Measurements from ENCODE around the gene CDH6.

Gene CDH6

DNA sequence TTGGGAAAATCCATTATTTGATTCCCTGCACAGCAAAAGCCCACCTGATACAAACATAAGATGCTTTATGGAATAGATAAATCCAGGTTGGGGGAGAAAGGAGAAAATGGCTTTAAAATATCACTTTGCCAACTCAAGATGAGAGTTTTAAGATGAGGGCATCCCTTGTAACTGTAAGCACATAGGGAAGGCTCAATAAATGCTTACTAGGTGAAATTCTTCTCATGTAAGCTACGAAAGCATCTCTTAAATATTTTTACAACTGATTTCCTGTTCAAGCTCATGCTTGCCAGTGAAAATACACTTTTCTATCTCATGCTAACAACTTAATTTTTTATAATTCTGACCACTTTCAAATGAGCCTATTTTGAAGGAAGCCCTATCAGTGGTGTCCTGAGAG lies 11.5 kb downstream of the CDH6 start:
- DNase-seq: no peak

DNA sequence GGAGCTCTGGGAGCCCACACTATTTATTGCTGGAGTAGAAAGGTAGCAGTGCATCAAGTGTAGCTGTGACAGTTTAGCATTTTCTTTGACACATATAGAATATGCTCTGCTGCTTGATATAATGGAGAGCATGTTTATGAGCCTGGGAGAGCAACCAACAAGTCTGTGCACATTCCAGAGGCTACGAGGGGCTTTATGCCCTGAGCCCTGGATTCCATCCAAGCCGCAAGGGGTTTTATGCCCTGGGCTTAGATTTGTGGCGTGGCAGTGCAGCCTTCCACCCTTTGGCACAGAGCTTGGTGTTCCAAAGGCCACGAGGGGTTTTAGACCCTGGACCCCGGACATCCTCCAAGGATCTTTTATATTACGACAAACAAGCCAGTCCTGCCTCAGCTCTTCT lies 14.6 kb downstream of the CDH6 start:
- DNase-seq: no peak

DNA sequence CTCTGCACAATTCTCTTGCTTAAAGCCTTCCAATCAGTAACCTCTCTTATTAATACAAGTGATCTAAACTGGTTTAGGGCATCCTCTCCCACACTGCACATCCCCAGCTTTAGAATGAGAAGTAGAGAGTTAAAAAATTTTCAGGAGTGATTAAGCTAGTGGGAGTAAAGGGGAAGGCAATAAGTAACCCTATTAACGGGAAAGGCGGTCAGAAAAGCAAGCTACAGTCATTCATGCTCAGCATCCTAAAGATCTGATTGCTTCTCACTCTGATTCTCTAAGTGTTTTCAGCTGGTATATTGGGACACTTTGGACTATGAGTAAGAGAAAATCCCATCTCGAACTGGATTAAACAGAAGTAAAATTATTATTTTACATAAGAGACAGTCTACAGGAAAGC lies 15.8 kb downstream of the CDH6 start:
- DNase-seq: no peak

DNA sequence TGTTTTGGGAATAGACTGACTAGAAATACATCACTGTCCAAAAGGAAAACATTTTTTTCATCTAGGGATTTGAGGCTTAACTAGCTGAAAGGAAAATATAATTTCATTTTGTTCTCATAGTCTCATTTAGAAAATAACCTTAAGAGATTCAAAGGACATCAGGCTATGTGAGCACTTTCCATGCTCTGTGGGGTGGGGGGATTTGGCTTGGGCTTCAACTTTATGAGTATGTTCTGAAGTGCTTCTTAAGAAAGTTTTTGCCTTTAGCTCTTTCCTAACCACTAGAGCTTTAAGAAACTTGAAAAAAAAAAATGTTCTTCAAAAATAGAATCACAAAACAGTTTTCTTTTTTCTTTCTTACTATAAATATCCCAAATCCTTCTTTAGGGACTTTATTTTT lies 17.6 kb downstream of the CDH6 start:
- no peak for DNase-seq

DNA sequence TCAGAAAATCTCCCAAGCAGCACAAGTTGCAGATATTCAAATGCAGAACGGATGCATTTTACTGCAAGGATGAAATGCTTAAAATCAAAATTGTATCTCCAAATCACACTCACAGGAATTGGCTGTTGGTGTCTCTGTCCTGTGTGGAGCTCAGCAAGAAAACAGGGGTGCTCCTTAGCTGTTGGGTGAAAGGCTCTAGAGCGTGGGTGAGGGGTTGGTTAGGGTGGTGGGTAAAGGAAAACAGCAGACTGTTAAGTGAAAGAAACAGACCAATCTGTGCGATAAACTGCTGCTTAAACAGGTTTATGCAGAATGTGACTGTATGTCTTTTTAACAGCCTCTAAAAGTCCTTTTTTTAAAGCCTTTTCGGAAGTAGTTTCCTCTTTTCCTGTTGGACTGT lies 19.8 kb downstream of the CDH6 start:
- DNase-seq: no peak

DNA sequence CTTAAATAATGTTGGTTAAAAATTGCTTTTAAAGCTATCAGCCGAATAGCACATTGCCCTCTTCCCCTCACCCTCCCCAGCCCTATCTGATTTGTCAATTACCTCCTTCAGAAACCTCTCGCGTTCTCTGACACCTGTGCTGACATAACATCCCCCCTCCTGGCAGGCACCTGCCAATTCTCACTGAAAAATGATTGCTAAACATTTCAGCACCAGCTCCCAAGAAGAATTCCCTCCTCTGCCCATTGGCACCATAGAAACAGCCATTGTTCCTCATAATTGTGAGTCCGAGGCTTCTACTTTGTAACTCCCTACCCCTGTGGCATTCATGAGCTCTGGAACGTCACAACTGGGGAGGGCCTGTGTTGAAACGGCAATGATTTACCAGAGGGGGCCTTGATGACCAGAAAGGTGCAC lies 20.2 kb downstream of the CDH6 start:
- no peak for DNase-seq

DNA sequence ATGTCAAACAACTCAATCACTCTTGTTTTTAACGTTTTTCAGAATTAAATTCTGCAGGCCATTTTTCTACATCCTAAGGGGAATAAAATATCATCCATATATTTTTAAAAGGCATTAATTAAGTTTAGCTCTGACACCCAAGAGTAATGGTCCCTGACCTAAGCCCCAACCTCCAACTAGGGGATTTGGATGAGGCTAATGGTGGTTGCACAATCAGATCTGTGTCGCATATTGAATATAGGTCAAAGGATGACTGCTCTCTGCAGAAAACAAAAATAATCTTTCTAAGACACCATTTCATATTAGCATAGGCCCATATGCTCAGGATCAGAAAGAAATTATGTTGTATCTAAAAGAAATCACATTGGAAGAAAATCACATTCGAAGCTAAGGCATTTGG lies 20.7 kb downstream of the CDH6 start:
- DNase-seq: no peak

DNA sequence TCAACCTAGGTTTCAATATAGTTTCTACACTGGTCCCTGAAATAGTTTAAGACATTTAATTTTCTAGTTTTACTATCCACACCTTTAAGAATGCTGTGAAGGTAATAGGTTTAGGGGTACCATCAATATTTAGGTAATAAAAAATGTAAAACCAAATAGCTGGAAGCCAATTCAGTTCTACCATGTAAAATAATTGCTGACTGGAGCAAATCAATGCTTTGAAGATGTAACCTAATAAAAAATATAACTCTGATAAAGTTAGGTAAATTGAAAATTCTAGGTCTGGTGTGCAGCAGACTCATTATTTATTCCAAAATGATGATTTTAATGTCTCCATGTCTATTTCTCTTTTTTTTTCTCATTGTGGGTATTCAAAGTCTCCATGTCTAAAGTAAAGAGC lies 21.8 kb downstream of the CDH6 start:
- DNase-seq: no peak

DNA sequence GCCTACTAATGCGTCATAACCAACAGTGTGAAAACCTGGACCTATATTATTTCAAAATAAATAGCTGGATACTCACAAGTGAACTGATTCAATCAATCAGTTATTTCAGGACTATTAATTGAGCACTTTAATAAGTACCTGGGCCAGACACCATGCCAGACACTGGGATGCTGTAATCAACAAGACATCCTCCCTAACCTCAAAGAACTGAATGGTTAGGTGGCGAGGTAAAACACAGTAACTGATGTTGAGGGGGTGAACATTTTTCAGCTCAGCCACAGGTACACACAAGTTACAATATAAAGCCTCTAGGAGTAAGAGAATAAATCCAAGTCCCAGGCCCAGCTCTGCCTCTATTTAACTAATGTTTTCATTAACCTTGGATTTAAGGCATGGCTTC lies 24.0 kb downstream of the CDH6 start:
- no peak for DNase-seq

DNA sequence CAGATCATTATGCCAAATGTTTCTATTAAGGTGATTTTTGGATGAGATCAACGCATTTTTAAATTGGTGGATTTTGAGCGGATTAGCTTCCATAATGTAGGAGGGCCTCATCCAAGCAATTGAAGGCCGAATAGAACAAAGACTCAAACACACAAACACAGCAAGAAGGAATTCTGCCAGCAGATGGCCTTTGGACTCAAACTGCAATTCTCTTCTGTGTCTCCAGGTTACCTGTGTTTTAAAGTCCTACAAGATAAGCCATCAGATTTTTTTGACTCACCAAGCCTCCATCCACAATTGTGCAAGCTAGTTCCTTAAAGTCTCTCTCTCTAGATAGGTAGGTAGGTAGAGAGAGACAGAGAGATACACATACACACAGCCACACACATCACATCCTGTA lies 25.5 kb downstream of the CDH6 start:
- no peak for DNase-seq

DNA sequence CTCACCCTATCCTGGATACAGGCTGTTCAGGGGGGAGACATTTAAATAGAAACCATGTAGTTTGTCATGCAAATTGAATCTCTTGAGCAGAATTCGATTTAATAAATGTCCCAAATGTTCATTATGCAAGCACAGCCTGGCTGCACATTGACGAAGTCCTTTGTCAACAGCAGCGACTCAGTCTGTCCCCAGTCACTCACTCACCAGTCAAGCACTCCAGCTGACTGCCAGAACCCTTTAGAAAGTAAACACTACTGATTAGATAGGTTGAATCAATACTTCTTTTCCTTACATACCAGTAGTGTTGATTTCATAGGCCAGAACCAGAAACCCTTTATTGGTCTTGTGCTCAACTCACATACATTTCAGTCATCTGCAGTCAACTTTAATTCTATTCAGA lies 27.5 kb downstream of the CDH6 start:
- no peak for DNase-seq

DNA sequence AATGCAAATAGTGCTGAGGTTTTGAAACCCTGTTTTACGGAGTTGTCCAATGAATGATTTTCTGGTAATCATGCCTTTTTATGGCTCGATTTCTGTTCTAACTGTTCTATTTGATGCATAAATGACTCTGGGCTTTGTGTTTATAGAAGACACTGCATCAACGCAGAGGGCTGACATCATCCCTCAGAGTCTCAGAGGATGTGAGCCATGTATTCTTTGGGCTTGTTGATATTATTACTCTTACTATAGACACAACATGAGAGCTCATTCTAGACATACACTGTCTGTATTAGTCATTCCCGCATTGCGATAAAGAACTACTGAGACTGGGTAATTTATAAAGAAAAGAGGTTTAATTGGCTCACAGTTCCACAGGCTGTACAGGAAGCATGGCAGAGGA lies 31.6 kb downstream of the CDH6 start:
- DNase-seq: no peak

DNA sequence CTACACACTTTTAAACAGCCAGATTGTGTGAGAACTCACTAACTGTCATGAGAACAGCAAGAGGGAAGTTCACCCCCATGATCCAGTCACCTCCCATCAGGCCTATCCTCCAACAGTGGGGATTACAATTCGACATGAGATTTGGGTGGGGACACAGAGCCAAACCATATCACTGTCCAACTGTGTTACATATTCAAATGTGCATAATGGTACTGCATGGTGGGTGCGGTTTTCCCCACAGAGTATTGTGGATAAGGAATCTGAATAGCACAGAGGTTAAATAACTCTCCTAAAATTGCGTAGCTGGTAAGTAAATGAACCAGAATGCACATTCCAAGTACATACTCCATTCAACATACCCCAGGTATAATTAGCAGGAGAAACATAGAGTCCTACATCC lies 32.1 kb downstream of the CDH6 start:
- DNase-seq: no peak

DNA sequence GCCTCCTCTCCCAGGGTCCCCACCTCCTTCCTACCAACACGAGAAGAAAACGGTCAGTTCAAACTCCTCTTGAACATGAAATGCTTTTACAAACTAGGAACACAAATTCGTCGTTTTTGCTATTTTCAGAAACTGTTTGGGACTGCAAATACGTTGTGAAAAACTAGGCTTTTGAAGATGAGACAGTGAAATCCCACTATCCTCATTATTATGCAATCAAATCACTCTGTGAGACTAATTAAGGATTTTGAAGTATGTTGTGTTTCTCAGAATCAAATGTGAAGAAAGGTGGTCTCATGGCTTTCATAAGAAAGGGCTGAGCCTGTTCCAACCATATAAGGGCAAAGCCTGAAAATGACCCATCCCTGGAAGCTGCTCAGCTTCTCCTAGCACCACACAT lies 33.2 kb downstream of the CDH6 start:
- DNase-seq: no peak

DNA sequence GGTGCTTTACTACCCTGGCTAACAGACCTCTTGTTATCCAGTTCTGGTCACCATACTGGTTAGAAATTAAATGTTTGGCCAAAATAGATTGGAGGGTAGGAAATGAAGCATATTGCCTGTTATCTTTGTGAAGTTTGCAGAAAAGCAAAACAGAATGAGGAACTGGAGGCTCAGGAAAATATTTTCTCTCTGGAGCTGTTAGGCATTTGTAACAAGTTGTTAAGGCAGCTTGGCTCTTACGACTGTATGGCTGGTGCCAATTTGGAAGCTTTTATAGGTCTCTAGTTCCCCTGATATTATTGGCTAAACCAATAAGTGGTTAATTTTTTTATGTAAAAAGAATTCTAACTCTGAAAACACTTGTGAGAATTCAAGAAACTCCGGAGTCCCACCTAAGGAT lies 35.8 kb downstream of the CDH6 start:
- DNase-seq: no peak

DNA sequence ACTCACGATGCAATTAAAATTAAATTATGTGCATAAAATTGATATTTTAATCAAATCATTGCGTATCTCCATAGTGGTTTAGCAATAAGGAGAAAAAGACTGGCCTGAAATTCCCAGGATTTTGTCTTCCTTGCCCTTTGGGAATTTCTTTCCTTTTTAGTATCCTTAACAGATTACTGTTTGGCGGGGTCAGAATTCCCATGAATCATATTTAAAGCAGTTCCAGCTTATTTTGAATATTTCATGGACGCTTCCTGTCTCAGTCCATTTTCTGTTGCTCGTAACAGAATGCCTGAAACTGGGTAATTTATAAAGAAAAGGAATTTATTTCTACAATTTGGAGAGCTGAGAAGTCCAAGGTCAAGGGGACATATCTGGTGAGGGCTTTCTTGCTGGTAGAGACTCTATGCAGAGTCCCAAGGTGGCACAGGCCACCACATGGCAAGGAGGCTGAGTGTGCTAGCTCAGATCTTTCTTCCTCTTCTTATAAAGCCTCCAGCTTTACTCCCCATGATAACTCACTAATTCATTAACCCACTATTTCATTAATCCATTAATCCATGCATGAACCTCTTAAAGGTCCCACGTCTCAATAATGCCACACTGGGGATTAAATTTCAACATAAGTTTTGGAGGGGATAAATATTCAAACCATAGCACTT lies 37.8 kb downstream of the CDH6 start:
- no peak for DNase-seq

DNA sequence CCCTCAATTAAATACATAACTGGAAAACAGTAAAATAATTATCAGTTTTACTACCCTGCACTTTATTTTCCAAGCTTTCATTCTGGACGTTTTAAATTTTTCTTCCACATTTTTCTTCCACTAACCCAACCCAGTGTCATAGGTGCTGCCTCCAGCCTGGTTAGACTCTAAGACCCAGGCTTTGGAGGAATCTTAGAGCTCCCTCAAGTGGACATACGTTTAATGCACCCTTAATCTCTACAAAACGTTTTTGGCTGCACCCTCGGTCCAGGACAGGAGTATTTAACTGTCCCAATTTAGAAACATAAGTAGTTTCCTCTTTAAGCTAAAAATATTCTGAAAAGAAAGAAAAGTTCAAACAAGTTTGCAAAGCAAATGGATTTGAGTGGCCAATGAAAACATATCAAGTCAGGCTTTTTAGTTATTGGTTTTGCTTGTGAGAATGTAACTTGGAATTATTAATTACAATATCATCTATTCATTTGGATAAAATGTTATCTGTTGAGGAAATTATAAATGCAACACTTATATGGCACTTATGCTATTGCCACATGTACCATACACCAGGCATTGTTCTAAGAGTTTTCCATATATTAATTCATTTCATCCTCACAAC lies 38.9 kb downstream of the CDH6 start:
- DNase-seq: no peak

DNA sequence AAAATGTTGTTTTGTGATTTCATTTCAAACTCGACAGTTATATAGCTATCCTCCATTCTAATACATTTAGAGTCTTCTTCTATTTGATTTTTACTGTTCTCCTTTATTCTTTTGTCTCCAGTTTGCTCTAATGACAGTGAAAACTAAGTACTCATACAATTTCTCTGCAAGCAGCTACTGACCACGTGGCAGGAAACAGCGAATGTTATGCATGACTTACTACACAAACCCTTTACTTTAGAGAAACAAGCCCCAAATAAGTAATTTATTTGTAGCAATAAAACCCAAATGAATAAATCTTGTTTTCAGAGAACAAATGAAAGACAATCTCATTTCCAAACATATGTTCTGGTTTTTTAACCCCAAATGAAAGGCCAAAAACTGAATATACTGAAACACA lies 41.9 kb downstream of the CDH6 start:
- DNase-seq: no peak

DNA sequence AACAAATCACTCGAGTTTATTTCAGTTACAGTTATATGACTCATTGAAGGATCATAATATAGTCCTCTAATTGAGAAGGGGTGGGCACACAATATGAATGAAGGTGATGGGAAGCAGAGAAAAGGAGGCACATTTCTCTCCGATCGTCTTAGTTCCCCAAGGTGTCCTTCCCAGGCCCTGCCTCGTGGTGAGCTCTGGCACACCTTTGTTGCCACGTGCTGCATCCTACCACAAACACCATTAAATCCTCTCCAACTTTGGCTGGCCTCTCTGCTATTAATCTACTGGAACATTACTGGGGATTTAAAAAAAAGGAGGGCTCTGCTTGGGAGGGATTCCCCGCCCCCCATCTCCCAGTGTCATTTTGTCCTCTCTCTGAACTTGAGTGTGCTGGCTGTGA lies 42.9 kb downstream of the CDH6 start:
- DNase-seq: no peak

DNA sequence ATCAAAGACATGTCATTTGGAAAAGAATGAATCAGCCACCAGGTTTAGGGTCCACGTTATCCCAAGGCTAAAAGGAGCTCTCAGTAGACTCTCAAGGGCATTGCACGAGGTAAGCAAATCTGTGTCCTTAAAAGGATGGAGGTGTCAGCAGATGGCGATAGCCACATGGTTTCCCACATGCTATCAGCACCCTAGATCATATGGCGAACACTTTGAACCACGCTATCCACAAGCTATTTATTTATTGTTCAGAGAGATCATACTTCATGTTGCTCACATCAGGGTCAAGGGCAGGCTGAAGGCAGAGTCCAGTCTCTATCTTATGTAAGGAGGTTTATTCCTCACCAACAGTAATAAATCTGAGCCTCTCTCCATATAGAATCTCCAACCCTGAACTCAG lies 43.7 kb downstream of the CDH6 start:
- no peak for DNase-seq

DNA sequence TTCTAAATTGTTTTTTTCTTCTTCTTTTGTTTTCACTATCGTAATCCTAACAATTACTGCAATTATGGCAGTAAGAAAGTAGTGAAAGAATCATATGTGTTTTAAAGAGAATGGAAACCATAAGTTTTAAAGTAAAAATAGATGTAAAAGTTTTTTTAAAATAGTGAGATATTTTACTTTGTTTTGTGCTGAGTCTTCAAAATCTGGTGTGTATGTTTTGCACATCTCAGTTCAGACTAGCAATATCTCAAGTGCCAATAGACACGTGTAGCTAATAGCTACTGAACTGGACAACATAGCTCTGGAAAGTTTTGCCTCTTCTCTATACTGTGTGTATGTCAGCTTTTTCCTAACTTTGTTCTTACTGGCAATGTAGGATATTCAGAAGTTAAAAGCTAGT lies 45.0 kb downstream of the CDH6 start:
- DNase-seq: no peak

DNA sequence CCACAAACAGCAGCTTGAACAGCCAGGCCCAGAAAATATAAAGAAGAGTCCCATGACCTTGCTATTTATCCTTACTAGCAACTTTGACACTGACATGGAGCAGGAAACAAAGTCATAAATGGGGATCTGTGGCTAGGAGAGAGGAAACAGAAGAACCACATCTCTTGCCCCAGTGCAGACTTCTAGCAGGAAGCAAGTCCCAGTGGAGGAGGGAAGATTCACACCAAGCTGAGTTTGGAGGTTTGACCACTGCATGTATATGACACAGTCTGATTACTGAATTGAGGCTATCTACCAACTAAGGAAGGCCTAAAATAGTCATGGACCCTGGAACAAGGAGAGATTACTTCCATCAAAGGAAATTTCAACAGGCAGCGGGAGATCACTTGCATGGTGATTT lies 51.4 kb downstream of the CDH6 start:
- DNase-seq: no peak

DNA sequence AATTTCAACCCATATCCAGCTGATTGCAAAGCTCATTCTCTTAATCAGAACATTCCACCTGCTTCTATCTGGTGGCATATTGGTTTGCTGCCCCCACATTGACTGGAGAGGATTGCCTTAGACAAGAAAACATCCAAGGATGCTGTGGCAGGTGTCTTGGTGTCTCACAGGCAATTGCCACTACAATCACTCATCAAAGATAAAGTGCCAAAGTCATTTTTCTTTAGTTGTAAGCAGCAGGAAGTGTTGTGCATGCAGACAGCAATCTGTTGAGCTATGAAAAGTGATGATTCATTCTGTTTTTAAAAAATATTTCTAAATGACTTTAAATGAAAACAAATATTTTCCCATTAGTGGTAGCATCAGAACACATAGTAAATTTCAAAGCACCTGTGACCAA lies 53.9 kb downstream of the CDH6 start:
- DNase-seq: no peak

DNA sequence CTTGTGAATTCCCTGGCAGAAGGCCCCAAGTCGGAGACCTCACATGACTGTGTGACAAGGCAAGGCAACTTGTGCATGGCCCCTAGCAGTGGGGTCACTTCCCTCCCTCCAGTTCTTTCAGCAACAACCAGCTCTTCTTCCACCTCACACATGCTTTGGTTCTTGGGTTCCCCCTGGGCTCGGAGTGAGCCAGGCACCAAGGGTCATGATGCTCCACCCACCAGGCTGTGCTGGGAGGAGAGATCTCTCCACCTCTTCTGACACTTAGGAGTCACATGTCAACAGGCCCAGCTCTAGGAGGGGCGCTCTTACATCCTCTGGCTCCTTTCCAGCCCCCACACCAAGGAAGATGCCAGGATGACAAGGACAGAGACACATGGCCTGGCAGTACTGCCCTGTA lies 56.7 kb downstream of the CDH6 start:
- no peak for DNase-seq

DNA sequence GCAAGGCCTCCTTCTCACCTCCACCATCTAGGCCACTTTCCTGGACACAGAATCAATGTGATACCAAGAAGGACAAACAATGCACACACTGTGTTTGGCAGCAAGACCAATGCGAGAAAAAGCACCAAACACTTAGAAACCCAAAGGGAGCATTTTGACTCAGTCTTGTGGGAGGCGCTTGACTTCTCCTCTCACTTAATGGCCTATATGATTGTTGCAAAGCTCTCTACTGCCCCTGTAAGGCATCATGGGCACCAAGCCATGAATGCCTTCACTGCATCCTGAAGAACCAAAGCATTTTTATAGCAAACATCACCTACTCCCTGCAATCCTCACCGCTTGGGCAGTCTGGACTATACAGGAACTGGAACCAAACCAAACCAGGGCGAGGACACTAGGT lies 57.5 kb downstream of the CDH6 start:
- DNase-seq: no peak

Measured in right forelimb (tissue), 1 donor.